Mesodermal cell (in vitro differentiated cells): ENCODE results near the gene TIMELESS.
"Not testable (repeated sequence)": the region's sequence is repeated elsewhere in the genome, so short reads cannot be mapped to it uniquely, and the experiment has no call there.

Source experiments
- H3K27ac ChIP-seq: 2 replicates; pipeline ENCODE4 v1.7.0; 2013; ENCODE audit warnings: mild to moderate bottlenecking, low read depth, low read length, moderate library complexity; ENCODE audit not compliant: severe bottlenecking
- H3K36me3 ChIP-seq: 2 replicates; pipeline ENCODE4 v1.7.1; 2013; ENCODE audit warnings: mild to moderate bottlenecking, low read length, moderate library complexity; ENCODE audit not compliant: control insufficient read depth, insufficient read depth
- H3K4me1 ChIP-seq: one replicate; pipeline ENCODE4 v1.7.1; 2013; ENCODE audit warnings: mild to moderate bottlenecking, low read length; ENCODE audit not compliant: insufficient read depth, control insufficient read depth, poor library complexity, severe bottlenecking
- H3K4me3 ChIP-seq: 2 replicates; pipeline ENCODE4 v1.7.0; 2013; ENCODE audit warnings: low read length, control low read depth, mild to moderate bottlenecking; ENCODE audit not compliant: insufficient read depth, poor library complexity, severe bottlenecking; ENCODE audit errors: extremely low read depth
- H3K9me3 ChIP-seq: 2 replicates; pipeline ENCODE4 v1.7.1; 2013; ENCODE audit warnings: mild to moderate bottlenecking, low read length, moderate library complexity; ENCODE audit not compliant: control insufficient read depth
- WGBS, 2 experiments: methylation state at CpG; one replicate each; pipeline ENCODE4 v1.1.5; 2013; ENCODE audit warnings: missing lambda C conversion rate in 2 of 2; ENCODE audit not compliant: insufficient coverage in 2 of 2; 5-methylcytosine and 5-hydroxymethylcytosine counted together

Gene TIMELESS

DNA sequence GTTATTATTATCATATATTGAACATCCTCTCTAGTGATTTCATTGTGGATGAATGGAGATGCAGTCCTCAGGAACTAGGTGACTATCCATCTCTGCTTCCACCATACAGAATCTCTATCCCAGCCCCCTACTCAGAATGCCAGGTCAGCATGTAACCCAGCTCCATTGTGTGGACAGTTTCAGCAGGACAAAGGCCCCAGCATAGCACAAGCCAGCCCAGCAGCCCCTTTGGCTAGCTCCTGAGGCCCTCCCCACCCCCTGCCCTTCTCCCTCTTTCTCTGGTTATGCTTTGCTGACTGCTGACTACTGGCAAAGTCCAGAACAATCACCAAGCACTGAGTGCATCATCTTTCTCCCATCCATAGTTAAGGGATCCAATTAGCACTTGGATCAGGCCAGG, 13.3 kb upstream of the TIMELESS start:
- Histone ChIP-seq H3K27ac (peak overlapping the region; percentile 31), H3K4me3 (no peak overlapping the region), H3K4me1 (no peaks in the 10 kb centered on the region), H3K9me3 (no peaks in the 10 kb centered on the region), H3K36me3 (no peaks in the 10 kb centered on the region)

DNA sequence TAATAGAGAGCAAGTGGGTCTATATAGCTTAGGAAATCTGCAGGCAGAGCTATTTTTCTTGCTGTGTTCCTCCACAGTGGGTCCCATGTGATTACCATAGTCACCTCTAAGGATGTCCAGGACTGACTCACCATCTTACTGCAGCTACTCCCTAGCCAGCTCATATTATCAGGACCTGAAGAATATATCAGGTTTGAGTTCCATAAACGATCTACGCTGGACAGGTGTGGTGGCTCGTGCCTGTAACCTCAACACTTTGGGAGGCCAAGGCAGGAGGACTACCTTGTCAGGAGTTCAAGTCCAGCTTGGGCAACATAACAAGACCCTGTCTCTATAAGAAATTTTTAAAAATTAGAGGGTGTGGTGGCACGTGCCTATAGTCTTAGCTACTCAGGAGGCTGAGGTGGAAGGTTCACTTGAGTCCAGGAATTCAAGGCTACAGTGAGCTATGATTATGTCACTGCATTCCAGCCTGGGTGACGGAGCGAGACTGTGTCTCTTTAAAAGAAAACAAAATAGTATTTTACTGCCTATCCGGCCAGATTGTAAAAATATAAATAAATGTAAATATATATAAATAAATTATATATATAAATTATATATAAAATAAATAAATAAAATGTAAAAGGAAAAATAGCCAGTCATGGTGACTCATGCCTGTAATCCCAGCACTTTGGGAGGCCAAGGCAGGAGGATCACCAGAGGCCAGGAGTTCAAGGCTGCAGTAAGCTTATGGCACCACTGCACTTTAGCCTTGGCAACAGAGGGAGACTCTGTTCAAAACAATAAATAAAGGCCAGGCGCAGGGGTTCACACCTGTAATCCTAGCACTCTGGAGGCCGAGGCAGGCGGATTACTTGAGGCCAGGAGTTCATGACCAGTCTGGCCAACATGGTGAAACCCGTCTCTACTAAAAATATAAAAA, 12.3 kb upstream of the TIMELESS start:
- Histone ChIP-seq H3K4me1 (no peaks in the 10 kb centered on the region), H3K27ac (no peak overlapping the region), H3K4me3 (no peak overlapping the region), H3K9me3 (no peaks in the 10 kb centered on the region), H3K36me3 (no peaks in the 10 kb centered on the region)
- WGBS, 2 experiments = 92 to 93% methylated on average over 6 to 8 of the region's 11 CpGs

DNA sequence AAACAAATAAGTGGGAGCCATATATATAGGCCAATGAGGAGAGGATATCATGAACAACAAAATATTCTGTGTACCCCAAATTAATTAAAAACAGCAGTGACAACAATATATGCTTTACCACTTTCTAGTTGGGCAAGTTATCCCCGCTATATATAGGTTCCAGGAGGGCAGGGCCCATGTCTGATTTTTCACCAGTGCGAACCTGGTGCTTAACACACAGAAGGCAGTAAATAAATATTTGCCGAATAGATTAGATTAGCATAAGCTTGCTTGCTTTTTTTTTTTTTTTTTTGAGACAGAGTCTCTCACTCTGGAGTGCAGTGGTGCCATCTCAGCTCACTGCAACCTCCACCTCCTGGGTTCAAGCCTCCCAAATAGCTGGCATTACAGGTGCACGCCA, 8.6 kb upstream of the TIMELESS start:
- WGBS, 2 experiments = 92 to 93% methylated on average over 3 to 4 of the region's 4 CpGs
- H3K4me3 ChIP-seq = no peak overlapping the region
- H3K36me3 ChIP-seq = no peaks in the 10 kb centered on the region

DNA sequence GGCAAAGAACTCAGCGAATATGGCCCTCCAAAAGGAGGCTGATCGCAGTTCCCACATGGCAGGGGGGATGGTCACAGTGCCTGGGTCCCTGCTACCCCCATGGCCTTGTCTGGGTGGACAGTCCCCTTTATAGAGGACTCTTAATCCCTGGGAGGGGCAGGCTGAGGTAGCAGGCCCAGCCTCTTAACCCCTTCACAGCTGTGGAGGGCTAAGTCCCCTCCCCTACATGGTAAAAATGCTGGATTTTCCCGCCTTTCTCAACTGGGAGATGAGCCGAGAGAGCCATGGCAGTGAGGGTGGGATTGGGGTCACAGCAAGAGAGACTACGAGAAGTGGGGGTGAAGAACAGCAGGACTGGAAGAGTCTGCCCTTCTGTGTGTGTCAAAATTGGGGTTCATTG, 5.3 kb upstream of the TIMELESS start, which contains the start of gene MIP:
TSS of gene MIP (minus strand) at position 101 of the 400 bp plus-strand sequence. CDS start at position 57, 44 bp downstream.
- Histone ChIP-seq H3K36me3 (no peaks in the 10 kb centered on the region), H3K4me3 (no peak within 1 kb of the TSS), H3K9me3 (no peaks in the 10 kb centered on the region), H3K27ac (no peak within 1 kb of the TSS), H3K4me1 (no peaks in the 10 kb centered on the region)
- WGBS, 2 experiments = 88 to 94% methylated on average over 5 of the region's 5 CpGs

More for the DNA sequence above, 8.6 kb upstream of the TIMELESS start:
- H3K4me1 ChIP-seq = no peaks in the 10 kb centered on the region
- no peak overlapping the region for H3K27ac ChIP-seq
- no peaks in the 10 kb centered on the region for H3K9me3 ChIP-seq

DNA sequence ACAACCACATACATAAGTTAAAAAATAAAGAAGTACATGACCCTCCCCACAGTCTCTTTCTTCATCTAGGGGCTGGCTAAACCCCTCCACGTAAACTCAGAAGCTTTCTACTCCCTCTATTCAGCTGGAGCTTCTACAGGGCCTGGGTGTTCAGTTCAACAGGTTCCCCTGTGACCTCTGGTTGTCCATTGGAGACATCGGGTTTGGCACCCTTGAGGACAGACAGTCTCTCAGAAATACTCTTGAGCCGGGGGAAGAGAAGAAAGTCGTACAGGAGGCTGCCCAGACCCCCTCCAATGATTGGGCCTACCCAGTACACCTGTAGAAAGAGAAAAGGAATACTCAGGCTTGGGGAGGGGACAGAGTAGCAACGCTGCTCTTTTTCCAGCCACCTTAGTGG, 1.9 kb upstream of the TIMELESS start:
- H3K4me1 ChIP-seq = no peaks in the 10 kb centered on the region
- no peak overlapping the region for H3K4me3 ChIP-seq
- H3K27ac ChIP-seq = no peak overlapping the region
- WGBS, 2 experiments = 90 to 91% methylated on average over 3 to 4 of the region's 5 CpGs
- peaks cover 7% of the 10 kb centered on the region for H3K36me3 ChIP-seq
- peaks cover 4% of the 10 kb centered on the region for H3K9me3 ChIP-seq

DNA sequence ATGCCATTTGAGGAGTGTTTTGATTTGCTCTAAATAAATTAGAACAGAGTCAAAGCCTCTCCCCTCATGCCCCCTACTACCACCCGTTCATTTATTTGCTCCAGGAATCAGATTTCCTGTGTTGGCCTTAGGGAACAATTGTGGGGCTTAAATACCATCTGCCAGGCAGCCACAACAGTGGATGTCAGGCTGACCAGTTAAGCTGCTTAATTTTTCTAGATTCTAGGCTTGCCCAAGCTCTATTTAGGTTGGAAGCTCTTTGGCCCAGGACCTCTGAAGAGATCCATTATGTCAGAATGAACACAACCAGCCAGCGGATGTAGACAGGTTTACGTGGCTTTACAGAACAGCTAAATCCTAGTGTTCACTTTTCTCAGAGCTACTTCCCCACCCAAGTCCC, 1.0 kb upstream of the TIMELESS start:
- Histone ChIP-seq H3K27ac (no peak overlapping the region), H3K36me3 (peaks cover 12% of the 10 kb centered on the region), H3K9me3 (peaks cover 4% of the 10 kb centered on the region), H3K4me3 (no peak overlapping the region), H3K4me1 (no peaks in the 10 kb centered on the region)
- 95 to 100% methylated on average over 2 to 3 of the region's 3 CpGs for WGBS, 2 experiments

DNA sequence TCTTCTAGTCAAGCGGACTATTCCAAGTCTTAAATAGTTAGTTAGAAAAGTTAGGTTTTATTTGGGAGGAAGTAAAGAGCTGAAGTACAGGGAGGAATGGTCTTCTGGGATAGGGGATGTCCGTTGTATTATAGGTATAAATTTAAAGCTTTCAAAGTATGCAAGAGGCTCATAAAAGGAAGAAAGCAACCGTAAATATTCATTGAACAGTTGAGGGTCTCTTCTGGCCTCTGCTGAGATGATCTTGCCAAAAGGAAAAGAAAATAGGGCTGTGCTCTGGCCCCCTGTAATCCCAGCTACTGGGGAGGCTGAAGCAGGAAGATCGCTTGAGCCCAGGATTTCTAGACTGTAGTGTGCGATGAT, 377 bp upstream of the TIMELESS start:
- Histone ChIP-seq H3K27ac (peak overlapping the region; percentile 89), H3K36me3 (peaks cover 15% of the 10 kb centered on the region), H3K4me1 (no peaks in the 10 kb centered on the region), H3K4me3 (peak overlapping the region; percentile 59), H3K9me3 (peaks cover 4% of the 10 kb centered on the region)
- WGBS, 2 experiments = 38 to 59% methylated on average over 3 to 4 of the region's 5 CpGs

DNA sequence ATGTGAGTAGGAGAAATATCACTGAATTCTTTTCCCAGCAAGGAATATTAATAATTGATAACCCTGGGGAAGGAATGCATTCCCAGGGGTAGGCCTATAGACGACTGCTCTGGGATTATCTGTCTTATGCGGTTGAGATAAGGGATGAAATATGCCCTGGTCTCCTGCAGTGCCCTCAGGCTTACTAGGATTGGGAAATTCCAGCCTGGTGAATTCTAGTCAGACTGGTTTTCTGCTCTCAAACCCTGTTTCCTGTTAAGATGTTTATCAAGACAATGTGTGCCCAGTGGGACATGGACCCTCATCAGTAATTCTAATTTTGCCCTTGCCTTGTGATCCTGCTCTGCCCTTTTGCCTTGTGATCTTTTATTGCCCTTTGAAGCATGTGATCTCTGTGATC, 6.0 kb downstream of the TIMELESS start:
- WGBS, 2 experiments = 100% methylated on average over 1 to 2 of the region's 2 CpGs

DNA sequence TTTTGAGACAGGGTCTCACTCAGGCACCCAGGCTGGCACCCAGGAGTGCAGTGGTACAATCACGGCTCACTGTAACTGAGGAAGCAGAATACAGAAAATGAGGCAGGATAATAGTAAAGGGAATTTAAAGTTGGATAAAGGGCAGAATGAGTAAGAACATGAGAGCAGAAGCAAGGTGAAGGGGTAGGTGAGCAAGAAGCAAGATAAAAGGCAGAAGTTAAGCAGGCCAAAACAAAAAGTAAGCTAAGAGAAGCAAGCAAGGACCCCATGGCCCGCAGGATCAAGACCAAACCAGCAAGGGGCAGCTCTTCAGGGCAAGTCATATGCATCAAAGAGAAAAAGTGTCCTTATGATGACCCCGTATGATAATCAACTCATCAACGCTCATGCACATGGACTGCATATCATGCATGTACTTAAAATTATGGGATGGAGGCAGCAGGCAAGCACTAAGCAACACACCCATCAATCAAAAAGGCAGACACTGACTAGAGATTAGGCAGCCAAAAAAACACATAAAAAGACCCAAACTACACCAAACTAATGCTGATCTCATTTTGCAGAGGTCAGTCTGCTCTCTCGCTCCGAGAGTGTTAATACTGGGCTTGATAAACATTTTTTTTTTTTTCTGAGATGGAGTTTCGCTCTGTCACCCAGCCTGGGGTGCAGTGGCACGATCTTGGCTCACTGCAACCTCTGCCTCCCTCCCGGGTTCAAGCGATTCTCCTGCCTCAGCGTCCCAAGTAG, 11.6 kb downstream of the TIMELESS start:
- H3K27ac ChIP-seq = no peak overlapping the region
- WGBS, 2 experiments = 93 to 96% methylated on average over 7 to 9 of the region's 11 CpGs
- H3K4me1 ChIP-seq = no peaks in the 10 kb centered on the region

More for the DNA sequence above, 6.0 kb downstream of the TIMELESS start:
- not testable (repeated sequence) for H3K4me1 ChIP-seq, H3K27ac ChIP-seq, H3K4me3 ChIP-seq, H3K9me3 ChIP-seq
- peaks cover 32% of the 10 kb centered on the region for H3K36me3 ChIP-seq

DNA sequence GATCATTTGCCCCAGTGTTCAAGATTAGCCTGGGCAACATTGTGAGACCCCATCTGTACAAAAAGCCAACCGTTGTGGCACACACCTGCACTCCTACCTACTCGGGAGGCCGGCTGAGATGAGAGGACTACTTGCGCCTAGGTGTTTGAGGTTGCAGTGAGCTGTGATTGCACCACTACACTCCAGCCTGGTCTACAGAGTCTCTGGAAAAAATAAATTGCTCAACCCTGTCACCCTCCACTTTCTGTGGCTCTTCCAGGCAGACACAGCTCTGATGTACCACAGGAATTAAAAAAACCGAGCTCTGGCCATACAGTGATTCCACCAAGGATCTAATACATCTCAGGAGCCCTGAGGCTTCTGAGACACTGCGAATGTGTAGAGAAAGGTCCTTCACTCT, 14.4 kb downstream of the TIMELESS start:
- Histone ChIP-seq H3K9me3 (no peaks in the 10 kb centered on the region), H3K4me1 (no peaks in the 10 kb centered on the region), H3K4me3 (no peak overlapping the region), H3K27ac (no peak overlapping the region), H3K36me3 (peaks cover 37% of the 10 kb centered on the region)
- WGBS, 2 experiments = 85 to 94% methylated on average over 2 to 5 of the region's 6 CpGs

More for the DNA sequence above, 11.6 kb downstream of the TIMELESS start:
- Histone ChIP-seq H3K36me3 (peaks cover 26% of the 10 kb centered on the region), H3K9me3 (no peaks in the 10 kb centered on the region), H3K4me3 (no peak overlapping the region)
